LNCAP (cell line): ENCODE results near the gene CCDC85C.

ENCODE experiments used
- CTCF ChIP-seq: fragments of 450-650 bp; IDR thresholded peaks from 2 replicates; pipeline ENCODE4 v1.5.1; 2017; ENCODE audit warnings: mild to moderate bottlenecking

CCDC85C gene

GRCh38 chr14:99608591-99608990 is 4.6 kb upstream of the CCDC85C start:
- TF ChIP-seq CTCF, result no peak

- TF ChIP-seq CTCF, result no peak
Observed at GRCh38 chr14:99606359-99606758, 2.4 kb upstream of the CCDC85C start.

GRCh38 chr14:99605299-99605961 is 1.4 kb upstream of the CCDC85C start:
- no peak for TF ChIP-seq CTCF

- no peak for TF ChIP-seq CTCF
Observed at GRCh38 chr14:99604766-99605298, 825 bp upstream of the CCDC85C start.

GRCh38 chr14:99604278-99604765 is 315 bp upstream of the CCDC85C start:
- no peak for TF ChIP-seq CTCF

- no peak for TF ChIP-seq CTCF
Observed at GRCh38 chr14:99602788-99603415, 1.1 kb downstream of the CCDC85C start.

- peak; percentile 19; the same call in 1 of the 2 replicates for TF ChIP-seq CTCF
Observed at GRCh38 chr14:99602054-99602787, 1.8 kb downstream of the CCDC85C start.
